ENCODE results near the gene LPP.

- no peak for TF ChIP-seq CTCF (IDR thresholded peaks at IDR 0.05; ENCODE audit: insufficient read depth, low read length)
- no peak for TF ChIP-seq GABPA (IDR thresholded peaks at IDR 0.05; ENCODE audit: low read depth)
- TF ChIP-seq POLR2AphosphoS5 (IDR thresholded peaks at IDR 0.05; ENCODE audit: low read depth), result no peak
- no peak for TF ChIP-seq REST (IDR thresholded peaks at IDR 0.05; ENCODE audit: insufficient replicate concordance, low read depth)
Measured at GRCh38 chr3:188188911-188189310, 35.0 kb downstream of the LPP start.
